HG03520 (cell line): Measurements from ENCODE around the gene EMSY.

ENCODE experiments used
- ATAC-seq: cut with Tn5 transposase; IDR thresholded peaks from one replicate; pipeline ENCODE4 v1.9.1; 2021; ENCODE audit warnings: mild to moderate bottlenecking, moderate library complexity; ENCODE audit not compliant: unreplicated experiment

The EMSY gene

DNA sequence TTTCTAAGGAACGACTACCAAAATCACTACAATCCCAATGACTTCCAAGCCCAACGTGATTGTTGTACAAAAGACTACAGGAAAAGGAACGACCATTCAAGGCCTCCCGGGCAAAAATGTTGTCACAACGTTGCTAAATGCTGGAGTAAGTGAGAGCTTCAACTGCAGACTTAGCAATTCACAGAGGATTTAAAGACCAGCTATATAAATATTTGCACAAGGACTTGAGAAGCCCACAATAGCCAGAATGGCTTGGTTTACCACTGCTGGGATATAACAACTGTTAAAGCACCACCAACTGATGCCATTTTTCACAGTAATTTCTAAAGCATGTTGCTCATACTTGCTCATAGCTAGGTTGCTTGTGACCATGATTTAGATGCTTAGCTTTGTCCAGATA is 78.3 kb downstream of the EMSY start:
- no peak for ATAC-seq

DNA sequence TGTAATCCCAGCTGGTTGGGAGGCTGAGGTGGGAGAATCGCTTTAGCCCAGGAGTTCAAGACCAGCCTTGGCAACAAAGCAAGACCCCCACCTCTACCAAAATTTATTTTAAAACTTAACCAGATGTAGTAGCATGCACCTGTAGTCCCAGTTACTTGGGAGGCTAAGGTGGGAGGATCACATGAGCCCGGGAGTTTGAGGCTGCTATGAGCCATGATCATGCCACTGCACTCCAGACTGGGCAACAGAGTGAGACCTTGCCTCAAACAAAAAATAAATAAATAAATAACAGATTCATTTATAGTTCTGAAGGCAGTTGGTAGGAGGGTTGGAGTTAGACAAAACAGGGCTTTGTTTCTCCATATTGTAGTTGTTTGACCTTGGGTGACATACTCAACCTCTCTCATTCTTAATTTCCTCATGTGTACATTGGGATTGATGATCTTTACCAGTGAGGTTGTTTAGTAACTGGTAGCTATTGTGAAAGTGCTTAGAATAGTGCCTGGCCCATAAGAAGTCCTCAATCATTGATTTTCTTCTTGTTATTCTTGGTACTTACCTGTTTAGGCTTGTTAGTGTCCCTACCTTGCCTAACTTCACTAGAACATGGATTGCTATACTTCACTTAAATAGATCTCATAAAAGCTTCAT is 79.1 kb downstream of the EMSY start:
- no peak for ATAC-seq

DNA sequence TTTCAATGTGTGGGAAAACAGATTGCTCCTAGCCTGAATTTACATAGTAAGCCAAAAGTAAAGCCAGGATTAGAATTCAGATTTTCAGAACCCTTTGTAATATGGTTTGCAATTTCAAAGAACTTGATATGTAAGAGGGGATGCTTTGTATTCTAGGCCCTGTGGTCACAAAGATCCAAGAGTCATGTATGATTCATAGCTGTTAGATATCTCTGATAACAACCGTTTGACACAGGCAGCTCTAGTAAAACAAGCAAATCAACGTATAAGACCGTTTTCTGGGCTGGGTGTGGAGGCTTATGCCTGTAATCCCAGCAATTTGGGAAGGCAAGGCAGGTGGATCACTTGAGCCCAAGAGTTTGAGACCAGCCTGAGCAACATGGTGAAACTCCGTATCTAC is 79.6 kb downstream of the EMSY start:
- no peak for ATAC-seq

- ATAC-seq, result no peak
Observed at GRCh38 chr11:76524919-76525318, 80.1 kb downstream of the EMSY start.

DNA sequence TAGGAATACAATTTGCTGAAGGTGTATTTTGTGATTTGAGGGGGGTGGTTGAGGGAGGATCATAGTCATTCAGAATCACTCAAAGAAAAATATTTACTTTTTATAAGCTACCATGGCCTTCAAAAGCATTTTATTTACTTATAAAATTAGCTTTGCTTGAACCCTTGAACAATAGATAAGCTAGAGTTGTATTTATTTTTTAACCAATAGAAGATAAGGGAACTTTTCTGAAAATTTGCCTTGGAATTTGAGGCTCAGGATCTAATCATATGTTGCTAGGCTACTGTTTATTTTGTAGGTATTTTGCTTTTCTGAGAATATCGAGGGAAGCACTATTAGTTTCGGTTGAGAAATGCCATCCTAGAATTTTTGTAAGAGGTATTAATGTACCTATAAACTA is 82.1 kb downstream of the EMSY start:
- ATAC-seq, result no peak

GRCh38 chr11:76542436-76542835 is 97.6 kb downstream of the EMSY start:
- ATAC-seq, result no peak

- no peak for ATAC-seq
Observed at GRCh38 chr11:76543006-76543703, 98.3 kb downstream of the EMSY start.

- no peak for ATAC-seq
Observed at GRCh38 chr11:76550781-76551180, 106.0 kb downstream of the EMSY start.

DNA sequence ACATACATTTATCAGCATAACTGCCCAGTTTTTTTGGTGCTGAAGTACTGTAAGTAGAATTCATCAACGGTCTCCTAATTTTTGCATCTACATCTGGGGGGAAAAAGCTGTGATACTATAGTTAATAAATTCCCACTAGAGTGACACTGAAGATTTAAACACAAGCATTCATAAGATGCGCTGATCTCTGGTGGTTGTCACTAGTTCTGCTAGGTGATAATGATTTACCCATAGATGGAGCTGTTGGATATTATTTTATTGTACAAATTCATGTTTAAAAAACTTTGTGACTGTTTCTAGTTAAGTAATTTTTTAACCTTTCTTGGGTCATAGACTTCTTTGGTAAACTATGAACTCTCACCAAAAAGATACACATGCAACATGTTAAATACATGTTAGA is 106.6 kb downstream of the EMSY start:
- no peak for ATAC-seq

DNA sequence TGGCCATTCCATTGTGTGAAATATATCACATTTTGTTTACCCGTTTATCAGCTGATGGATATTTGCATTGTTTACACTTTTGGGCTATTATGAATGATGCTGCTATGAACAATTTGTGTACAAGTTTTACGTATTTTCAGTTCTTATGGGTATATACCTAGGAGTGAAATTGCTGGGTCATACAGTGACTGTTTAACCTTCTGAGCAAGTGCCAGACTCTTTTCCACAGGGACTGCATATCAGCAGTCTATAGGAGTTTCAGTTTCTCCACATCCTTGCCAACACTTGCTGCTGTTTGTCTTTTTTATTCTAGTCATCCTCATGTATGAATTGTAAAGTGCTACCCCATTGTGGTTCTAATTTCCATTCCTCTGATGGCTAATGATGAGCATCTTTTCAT is 108.2 kb downstream of the EMSY start:
- no peak for ATAC-seq

GRCh38 chr11:76553554-76554476 is 109.0 kb downstream of the EMSY start:
- no peak for ATAC-seq

- ATAC-seq, result no peak
Observed at GRCh38 chr11:76554767-76555166, 109.9 kb downstream of the EMSY start.

DNA sequence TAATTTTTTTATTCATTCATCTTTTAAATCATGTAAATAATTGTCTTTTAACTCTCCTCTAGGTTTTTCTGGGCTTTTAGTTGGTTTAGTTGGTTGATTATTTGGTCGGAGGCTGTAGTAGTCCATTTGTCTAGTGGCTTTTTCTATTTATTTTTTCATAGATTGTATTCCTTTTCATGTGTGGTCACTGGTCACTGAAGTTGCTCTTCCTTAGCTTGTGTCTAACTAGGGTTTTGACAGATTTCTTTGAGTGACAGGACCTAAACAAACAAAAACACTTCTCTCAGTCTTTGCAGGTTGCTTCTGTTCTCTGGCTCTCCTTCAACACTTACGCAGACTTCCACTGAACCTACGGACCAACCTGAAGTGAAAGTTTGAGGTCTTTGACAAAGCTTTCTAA is 112.6 kb downstream of the EMSY start:
- no peak for ATAC-seq

DNA sequence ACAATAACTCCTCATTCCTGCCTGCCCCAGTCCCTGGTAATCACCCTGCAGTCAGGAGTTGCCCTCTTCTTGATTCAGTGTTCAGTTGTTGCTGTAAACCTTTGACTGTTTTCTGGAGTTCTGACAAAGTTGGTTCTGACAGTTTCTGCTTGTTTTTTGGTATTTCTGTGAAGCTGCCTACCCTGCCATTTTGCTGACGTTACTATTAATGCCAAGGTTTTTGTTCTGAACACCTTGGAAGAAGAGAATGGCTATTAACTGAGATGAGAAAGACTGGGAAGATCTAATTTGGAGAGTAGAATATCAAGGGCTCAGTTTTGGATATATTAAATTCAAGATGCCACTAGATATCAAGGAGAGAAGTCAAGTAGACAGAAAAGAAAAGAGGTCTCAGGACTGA is 113.7 kb downstream of the EMSY start:
- no peak for ATAC-seq

- no peak for ATAC-seq
Observed at GRCh38 chr11:76558891-76559290, 114.1 kb downstream of the EMSY start.

DNA sequence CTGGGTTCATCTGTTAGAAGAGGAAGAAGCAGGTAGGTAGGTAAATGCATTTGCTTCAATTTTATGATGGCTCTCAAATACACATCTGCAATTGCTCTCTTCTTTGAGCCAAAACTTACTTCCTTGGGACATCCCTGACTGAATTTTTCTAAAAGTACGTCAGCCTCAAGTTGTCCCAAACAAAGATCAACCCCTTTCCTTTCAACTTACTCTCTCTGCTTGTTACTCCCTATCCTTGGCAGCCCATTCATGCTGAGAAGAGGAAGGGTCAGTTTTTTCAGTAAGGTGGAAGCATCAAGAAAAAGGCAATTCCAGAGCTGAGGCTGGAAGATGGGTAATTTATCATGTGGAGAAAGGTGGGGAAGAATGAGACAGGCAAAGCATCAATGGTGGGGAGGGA is 114.5 kb downstream of the EMSY start:
- no peak for ATAC-seq

DNA sequence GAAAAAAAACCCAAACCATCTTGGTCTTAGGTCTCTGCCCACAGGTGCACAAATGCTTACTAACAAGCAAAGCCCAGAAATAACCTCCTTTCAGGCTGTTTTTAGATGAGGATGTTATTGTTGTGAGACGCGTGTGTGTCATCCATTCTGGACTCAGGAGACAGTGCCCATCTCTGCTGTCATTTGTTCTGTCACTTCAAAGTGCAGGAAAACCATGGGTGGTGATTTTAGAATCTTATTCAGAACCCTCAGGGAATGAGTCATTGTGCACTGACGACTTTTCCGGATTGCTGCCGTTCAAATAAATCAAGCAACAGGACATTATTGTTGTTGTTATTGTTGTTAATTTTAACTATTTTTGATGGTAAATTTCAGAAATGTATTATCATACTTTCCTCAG is 115.4 kb downstream of the EMSY start:
- no peak for ATAC-seq

GRCh38 chr11:76561245-76561644 is 116.4 kb downstream of the EMSY start:
- no peak for ATAC-seq

DNA sequence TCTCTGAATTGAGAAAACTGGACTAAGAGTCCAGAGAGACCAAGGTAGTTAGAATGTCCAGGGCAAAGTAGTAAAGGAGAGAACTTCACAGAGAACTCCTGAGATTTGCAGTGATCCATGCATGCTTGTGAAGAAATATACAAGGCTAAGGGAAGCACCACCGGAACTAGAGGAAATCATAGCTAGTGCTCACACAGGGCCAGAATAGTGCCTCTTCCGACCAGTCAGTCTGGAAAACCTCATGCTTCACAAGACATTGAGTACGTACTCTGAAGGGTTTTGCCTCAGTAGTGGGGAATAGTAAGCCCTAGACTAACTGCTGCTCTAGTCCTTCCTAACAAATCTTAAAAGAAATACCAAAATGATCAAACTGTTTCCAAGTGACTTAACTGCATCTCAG is 117.7 kb downstream of the EMSY start:
- no peak for ATAC-seq

DNA sequence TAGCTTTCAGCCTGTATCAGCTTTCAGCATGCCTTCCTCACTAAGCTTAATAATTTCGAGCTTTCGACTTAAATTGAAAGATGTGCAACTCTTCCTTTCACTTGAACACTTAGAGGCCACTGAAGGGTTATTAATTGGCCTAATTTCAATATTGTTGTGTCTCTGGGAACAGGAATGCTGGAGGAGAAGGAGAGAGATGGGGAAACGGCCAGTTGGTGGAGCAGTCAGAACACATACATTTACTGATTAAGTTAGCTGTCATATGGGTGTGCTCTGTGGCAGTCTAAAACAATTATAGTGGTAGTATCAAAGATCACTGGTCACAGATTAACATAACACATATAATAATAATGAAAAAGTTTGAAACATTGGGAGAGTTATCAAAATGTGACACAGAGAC is 119.5 kb downstream of the EMSY start:
- ATAC-seq, result no peak

DNA sequence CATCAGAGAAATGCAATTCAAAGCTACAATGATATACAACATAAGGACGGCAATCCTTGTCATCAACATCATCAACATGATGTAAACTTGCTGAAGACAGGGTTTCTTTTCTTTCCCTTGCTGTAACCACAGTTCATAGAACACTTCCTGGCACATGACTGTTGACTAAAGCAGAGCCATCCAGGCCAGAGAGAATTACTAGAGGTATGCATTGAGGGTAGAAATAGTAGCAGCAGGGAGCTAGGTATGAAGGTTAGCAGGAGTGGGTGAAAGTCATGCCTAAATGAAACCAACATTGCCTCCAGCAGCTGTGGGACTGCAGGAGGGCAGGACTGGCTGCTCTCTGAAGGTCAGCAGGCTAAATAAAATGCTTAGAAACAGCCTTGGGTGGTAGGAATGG is 122.0 kb downstream of the EMSY start:
- no peak for ATAC-seq

GRCh38 chr11:76567261-76567660 is 122.4 kb downstream of the EMSY start:
- no peak for ATAC-seq
